GM12873 (cell line): Measurements from ENCODE around the gene GPS1.

Source experiments
- CTCF ChIP-seq: IDR thresholded peaks from 2 replicates; pipeline ENCODE4 v1.5.1; 2012; ENCODE audit warnings: low read depth, mild to moderate bottlenecking, moderate library complexity, low read length, control low read depth; ENCODE audit not compliant: insufficient read depth; ENCODE audit errors: missing control alignments

GPS1 gene

GRCh38 chr17:82060001-82060380 lies 8.3 kb downstream of the GPS1 start:
- no peak for TF ChIP-seq CTCF

- TF ChIP-seq CTCF: no peak
Measured at GRCh38 chr17:82060614-82061013, 8.9 kb downstream of the GPS1 start.

- TF ChIP-seq CTCF: no peak
Measured at GRCh38 chr17:82061047-82061925, 9.6 kb downstream of the GPS1 start.

- TF ChIP-seq CTCF: no peak
Measured at GRCh38 chr17:82062076-82062983, 10.6 kb downstream of the GPS1 start.

GRCh38 chr17:82062984-82063368 lies 11.3 kb downstream of the GPS1 start:
- no peak for TF ChIP-seq CTCF

- no peak for TF ChIP-seq CTCF
Measured at GRCh38 chr17:82063424-82064415, 12.0 kb downstream of the GPS1 start.
